K562 (cell line): ENCODE measurements around the gene ADCYAP1R1. TPM values are rescaled to one million over a fixed set of nuclear protein-coding genes. Genes with fewer than 3 reads are reported as not detected.

ENCODE experiments used
- MGA ChIP-seq: fragments of 450-650 bp; IDR thresholded peaks from 2 replicates; pipeline ENCODE4 v1.6.1; 2016; ENCODE audit warnings: mild to moderate bottlenecking, moderate library complexity
- polyA plus RNA-seq, 8 experiments: library from polyadenylated mRNA; depleted of rRNA in 4 of 8; stranded (reverse) in 5 of 8; unstranded in 3 of 8; fragments of >200 nt; fragmentation: Nextera tagmentation in 2 of 8; fragmentation: Illumina TruSeq in 1 of 8; extraction: Ambion mirVana in 2 of 8; extraction: Trizol in 1 of 8; gene quantifications; 2 replicates each; pipeline versions ENCODE4 v1.2.1 to v1.2.3, GENCODE V29; 2011 to 2014; ENCODE audit warnings: inconsistent platforms in 1 of 8, missing spikeins in 1 of 8
- total RNA-seq, 7 experiments: library from RNA; depleted of rRNA in 6 of 7; stranded (reverse); fragments of >200 nt in 6 of 7; fragmentation: Illumina TruSeq in 2 of 7; extraction: Trizol in 2 of 7; gene quantifications; 2 replicates each; pipeline versions ENCODE4 v1.2.1 to v1.2.3, GENCODE V29; 2011 to 2021; ENCODE audit warnings: low replicate concordance in 1 of 7

Gene ADCYAP1R1
- total and polyA plus RNA-seq, 9 of the 15 experiments (the other 6 are each of a cell fraction or from before 2014, with no cell fraction given), result 0.03 to 0.07 TPM; not detected in 7

- no peak for TF ChIP-seq MGA
These were observed 913 bp downstream of the ADCYAP1R1 start (continued) for GRCh38 chr7:31052841-31053601.
